HG03108 (cell line): ENCODE data around the gene RPS19.
A peak's percentile ranks its signal among the peaks of the same experiment; 100 is the strongest.

ENCODE experiments used
- ATAC-seq: cut with Tn5 transposase; IDR thresholded peaks from one replicate; pipeline ENCODE4 v1.9.1; 2021; ENCODE audit warnings: moderate library complexity; ENCODE audit not compliant: unreplicated experiment

The RPS19 gene

DNA sequence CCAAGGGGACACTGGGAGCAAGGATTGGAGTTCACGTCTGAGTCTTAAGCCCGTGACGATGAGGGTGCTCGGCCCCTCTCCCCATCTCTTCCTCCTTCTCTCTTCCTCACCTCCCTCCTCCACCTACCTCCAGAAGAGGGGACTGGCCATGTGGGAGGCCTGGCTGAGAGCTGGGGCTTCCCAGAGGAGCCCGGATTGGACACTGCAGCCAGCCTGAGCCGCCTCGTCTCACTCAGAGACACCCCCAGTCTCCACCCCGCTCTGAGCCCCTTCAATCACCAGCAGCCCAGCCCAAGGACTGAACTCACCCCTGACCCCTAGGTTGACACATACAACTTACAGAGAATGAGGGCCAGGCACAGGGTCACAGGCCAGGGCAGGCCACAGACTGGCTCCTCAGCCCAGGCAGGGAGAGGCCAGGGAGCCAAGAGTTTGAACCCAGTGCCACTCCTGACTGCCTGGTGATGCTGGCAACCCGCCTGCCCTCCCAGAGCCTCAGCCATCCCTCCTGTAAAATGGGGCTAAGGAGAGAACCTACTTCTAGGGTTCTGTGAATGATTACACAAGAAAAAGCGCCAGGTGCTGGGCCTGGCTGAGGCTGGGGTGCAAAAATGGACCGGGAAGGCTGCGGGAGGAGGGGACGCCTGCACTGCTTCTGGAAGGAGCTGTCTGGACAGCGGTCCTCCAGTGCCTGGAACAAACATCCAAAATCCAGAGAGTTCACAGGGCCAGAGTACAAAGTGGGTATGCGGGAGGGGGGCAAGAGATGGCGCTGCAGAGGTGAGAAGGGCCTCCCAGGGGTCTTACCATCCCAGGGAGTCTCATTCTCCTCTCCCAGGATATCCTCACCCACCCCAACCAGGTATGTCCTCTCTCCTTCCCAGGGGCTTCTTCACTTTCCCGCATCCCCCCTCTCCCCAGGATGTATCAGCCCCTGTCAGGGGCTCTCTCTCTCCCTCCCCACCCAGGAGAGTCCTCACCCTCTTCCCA is 18.2 kb downstream of the RPS19 start:
- no peak for ATAC-seq

DNA sequence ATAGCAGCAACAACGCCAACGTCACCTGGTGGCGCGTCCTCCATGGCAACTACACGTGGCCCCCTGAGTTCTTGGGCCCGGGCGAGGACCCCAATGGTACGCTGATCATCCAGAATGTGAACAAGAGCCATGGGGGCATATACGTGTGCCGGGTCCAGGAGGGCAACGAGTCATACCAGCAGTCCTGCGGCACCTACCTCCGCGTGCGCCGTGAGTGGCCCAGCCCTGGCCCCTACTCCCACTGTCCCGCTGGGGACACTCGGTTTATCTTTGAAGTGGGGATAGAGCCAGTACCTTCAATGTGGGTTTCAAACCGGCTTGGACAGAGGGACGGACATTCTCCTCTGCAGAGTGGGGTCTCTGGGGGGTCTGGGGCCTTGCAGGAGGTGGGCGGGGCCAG is 19.0 kb downstream of the RPS19 start:
- no peak for ATAC-seq

DNA sequence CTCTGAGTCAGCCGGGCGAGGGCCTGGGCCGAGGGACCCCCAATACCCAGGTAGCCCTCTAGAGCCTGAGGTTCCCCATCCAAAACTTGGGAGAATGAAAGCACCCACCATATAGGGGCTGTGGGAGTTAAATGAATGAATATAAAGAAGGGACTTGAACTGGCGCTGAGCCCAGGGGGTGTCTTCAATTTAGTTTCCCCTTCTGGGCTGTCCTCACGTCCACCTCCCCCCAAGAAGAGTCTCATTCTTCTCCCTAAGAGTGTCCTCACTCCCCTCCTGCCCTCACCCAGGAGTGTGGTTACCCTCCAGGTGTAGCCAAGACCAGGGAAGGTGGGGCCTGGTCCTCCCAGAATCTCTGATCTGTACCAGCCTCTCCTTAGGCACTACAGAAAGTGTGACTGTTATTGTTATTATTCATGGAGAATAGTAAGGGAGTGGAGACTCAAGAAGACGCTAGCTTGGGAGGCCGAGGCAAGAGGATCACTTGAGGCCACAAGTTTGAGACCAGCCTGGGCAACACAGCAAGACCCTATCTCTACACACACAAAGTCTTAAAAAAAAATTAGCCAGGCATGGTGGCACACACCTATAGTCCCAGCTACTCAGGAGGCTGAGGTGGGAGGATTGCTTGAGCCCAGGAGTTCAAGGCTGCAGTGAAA is 19.7 kb downstream of the RPS19 start:
- no peak for ATAC-seq

DNA sequence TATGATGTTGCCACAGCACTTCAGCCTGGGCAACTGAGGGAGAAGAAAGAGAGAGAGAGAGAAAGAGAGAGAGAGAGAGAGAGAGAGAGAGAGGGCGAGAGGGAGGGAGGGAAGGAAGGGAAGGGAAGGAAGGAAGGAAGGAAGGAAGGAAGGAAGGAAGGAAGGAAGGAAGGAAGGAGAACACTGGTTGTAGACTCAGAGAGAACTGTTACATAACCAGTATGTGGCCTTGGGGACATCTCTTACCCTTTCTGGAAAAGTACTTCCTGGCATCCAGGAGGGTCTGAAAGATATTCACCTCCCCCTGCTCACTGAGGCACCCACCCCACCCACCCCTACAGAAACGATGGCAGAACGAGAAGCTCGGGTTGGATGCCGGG is 20.3 kb downstream of the RPS19 start:
- no peak for ATAC-seq

DNA sequence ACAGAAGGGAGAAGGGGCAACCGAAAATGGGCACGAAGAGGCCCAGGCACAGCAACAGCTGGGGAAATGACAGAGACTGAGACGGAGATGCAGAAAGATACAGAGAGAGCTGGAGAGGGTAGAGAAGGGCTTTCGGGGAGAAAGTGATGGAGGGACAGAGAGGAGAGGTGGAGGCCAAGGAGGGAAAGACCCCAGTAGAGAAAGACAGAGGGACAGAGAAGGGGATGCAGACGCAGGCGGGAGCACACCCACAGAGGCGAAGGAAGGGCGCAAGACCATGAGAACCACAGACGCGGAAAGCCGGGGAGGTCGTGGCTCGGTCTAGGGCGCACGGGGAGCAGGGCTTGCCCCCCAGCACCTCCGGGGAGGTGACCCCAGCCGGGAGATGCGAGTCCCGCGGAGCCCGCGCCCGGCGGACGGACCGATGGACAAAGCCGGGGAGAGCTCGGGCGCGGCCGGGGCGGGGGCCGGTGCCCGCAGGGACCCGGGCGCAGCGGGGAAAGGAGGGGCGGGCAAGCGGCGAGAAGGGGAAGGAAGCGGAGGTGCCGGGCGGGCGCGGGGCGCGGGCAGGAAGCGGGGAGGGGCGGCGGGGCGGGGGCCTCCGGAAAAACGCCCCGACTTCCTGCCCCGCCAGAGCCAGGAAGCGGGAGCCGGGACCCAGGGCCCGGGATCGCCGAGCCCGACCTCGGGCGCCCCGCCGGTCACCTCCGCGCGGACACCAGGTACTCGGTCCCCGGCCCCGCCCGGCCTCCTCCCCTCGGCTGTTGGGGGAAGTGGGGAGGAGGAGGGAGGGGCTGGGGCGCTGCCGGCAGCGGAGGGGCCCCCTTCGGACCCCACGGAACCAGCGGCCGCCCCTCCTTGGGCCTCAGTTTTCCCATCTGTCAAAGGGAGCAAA is 22.8 kb downstream of the RPS19 start, which contains the start of gene ARHGEF1:
Gene ARHGEF1, plus strand, starts transcription at position 617 of the 895 bp plus-strand sequence. CDS start 4,899 bp downstream, outside the sequence.
- ATAC-seq = no peak

DNA sequence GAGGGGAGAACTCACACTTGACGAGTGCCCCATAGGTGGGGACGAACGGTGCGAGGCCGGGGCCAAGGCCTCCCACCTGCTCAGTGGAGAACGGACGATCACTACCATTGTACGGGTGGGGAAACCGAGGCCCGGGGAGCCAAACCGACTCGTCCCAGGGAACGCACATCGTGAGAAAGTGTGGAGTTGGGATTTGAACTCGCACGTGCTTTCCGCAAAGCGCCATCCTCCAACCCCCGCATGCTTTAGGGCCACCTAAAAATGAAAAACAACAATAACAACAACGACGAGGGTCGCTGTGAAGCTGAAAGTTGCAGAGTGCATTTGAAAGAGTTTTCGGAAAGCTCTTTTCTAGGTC is 23.4 kb downstream of the RPS19 start:
- no peak for ATAC-seq

DNA sequence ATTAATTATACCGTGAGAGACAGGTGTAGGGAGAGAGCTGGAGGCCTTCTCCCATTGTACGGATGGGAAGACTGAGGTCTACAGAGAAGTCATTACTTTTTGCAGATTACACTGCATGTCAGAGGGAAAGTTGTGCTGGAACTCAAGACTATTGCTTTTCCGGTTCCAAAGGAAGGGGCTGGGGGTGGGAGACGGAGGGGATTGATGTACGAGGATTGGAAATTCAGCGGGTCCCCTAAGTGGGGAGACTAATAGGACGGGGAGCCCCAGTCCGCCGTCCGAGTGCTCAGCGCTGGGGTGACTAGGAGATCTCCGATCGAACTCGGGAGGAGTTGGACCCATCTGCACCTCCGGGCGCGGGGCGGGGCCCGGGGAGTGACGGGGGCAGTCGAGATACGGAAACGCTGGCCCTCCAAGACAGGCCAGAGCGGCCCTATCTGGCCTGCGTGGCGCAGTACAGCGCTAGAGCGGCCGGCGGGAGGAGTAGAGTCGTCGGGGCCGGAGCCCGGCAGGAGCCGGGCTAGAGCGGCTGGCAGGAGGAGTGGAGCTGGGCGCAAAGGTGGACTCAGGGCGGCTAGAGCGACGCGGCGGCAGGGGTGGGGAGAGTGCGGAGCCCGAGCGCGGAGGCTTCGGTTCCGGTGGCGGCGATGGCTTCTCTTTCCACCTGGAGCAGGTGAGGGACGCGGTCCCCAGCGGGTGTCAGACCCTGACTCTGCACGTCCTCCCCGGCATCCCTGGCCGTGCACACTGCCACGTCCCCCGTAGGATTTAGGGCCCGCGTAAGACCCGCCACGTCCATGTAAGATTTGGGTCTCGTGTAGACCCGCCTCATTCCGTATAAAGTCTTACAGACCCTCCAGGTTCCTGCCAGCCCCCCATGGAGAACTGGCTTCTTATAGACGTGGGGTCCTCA is 24.0 kb downstream of the RPS19 start:
- peak; percentile 62 for ATAC-seq

DNA sequence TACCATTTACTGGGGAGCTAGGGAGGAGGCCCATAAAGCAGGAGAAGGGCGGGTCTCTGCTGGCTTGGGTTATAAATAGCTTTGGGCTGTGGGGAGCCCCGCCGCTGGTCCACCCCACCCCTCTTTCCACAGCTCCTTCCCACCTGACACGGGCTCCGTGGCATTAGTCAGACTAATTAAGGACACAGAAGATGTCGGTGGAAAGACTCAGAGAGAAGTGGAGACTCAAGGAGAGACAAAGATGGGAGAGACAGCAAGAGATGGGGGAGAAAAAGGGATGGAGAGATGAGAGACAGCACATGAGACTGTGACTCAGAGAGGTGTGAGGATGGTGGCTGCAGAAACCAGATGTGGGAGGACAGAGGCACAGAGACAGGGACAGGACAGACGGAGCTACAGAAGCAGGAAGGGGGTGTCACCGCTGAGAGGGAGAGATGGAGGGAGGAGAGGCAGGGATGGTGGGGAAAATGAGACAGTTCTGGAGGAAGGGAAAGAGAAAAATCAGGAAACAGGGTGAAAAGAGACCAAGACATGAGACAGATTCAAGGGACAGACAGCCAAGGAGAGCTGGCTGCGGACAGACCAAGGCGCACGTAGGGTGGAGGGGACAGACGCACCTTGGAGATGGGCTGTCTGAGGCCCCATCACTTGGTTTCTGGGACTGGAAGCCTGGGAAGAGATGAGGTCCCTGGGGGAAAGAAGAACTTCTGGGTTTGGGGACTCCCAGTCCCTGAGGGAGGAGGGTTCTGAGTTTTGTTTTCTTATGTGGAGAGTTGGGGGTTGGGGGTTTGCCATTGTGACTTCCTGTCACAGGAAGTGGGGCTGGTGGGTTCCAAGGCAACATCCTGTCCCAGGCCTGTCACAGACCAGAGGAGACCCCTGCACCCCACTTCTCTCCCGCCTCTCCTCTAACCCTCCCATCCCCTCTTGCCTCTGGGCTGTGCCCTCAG is 27.0 kb downstream of the RPS19 start:
- no peak for ATAC-seq

DNA sequence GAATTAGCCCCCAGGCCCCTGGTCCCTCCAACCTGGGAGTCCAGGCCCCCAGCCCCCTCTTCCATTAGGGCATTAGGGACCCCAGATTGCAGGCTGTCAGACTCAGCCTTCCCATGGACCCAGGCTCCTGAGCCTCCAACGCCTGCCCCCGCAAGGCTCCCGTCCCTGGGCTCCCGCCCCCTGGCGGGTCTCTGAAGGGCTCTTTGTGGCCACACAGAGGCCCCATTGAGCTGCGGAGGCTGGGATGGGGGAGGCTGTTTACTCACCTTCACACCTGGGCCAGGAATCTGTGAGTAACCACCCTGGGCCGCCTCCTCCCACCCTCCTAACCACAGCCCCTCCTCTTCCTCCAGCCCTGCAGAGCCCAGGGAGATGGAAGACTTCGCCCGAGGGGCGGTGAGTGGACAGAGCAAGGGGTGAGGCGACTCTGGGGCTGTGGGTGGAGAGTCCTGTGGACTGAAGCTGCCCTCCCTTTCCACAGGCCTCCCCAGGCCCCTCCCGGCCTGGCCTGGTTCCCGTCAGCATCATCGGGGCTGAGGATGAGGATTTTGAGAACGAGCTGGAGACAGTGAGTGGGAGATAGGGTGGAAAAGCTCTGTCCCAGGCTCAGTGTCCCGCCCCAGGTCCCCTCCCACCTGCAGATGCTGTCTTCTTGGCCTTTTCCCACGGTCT is 27.8 kb downstream of the RPS19 start:
- ATAC-seq = no peak

DNA sequence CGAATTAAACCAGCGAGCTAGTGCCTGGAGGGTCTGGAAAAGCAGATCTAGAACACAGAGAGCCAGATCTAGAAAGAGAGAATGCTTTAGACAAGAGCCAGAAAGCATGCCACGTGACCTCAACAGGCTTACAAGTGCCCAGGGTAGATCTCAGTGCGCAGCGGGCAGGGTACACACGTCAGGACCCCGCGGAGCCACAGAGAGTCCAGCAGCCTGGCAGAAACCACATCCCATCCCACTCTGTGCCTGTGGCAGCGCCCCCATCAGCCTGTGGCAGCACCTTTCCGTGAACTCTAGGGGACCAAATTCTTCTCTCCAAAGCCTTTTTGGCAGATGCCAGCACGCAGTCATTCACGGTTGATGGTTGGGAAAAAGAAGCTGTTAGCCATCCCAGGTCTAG is 28.9 kb downstream of the RPS19 start:
- ATAC-seq = no peak

DNA sequence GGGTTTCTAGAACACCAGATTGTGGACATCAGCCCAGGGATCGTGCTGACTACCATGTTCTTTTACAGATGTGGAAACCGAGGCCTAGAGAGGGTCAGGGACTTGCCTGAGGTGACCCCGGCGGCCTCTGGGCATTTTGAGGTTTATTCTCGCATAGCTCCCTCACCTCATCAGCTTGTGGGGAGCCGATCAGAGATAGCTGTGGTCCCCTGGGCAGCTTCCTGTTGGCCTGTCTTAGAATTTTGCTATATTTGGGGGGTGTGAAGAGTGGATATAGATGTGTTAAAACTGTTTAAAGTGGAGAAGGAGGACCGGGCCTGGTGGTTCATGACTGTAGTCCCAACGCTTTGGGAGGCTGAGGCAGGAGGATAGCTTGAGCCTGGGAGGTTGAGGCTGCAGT is 29.8 kb downstream of the RPS19 start:
- ATAC-seq = no peak

DNA sequence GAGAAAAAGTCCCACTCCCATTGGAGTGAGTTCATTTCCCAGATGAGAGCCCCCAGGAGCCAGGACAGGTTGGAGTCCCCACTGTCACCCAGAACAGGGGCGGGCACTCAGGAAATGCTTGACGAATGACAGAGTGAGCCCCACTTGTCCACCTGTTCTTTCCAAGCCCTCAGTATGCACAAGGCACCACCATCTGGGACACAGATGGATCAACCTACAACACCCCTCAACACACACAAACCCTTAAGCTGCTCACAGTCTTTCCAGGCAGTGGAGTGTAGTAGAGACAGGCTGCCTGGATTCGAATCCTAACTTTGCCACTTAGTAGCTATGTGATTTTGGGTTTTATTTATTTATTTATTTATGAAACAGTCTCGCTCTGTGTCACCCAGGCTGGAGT is 30.9 kb downstream of the RPS19 start:
- ATAC-seq = no peak

DNA sequence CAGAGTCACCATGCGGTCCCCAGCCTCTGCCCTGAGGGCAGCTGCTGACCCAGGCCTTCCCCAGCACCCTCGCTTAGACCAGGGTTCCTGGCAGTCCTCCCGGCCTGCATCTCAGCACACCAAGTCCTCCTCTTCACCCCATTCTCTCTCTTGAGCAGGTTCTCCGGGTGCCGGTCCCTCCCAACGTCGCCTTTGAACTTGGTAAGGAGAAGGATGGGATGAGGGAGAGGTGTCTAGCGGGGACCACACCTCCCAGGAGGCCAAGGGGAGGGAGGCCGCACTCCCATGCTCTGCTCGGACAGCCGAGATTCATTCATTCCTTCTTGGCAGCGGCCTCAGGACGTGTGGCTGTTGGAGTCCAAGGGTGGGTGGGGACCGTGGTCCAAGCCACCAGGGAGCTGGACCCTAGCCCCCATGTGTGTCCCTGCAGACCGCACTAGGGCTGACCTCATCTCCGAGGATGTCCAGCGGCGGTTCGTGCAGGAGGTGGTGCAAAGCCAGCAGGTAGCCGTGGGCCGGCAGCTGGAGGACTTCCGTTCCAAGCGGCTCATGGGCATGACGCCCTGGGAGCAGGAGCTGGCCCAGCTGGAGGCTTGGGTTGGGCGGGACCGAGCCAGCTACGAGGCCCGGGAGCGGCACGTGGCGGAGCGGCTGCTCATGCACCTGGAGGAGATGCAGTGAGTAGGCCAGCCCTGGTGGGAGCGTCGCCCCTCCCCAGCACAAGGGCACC is 32.3 kb downstream of the RPS19 start:
- ATAC-seq = no peak

DNA sequence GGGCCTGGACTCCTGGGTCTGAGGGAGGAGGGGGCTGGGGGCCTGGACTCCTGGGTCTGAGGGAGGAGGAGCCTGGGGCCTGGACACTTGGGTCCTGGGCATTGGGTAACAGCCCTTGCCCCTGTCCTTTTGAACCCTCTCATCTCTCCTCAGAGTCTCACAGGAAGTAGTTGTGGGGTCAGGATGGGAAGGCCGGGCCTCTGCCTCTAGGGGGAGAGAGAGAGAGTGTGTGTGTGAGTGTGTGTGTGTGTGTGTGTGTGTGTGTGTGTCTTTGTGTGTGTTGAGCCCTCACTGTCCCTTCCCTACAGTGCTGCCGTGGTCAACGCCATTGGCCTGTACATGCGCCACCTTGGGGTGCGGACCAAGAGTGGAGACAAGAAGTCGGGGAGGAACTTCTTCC is 33.8 kb downstream of the RPS19 start:
- ATAC-seq = no peak

DNA sequence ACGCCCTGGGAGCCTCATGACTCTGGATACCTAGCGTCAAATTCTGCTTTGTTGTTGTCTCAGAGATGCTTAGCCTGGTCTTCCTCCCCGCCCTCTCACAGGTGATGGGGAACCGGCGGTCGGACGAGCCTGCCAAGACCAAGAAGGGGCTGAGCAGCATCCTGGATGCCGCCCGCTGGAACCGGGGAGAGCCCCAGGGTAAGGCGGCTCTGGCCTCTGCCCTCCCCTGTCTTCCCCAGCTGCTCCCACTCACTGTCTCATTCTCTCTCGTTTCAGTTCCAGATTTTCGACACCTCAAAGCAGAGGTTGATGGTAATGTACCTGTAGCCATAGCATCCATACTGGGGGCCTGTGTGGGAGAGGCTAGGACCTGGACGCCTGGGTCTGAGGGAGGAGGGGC is 34.3 kb downstream of the RPS19 start:
- no peak for ATAC-seq

DNA sequence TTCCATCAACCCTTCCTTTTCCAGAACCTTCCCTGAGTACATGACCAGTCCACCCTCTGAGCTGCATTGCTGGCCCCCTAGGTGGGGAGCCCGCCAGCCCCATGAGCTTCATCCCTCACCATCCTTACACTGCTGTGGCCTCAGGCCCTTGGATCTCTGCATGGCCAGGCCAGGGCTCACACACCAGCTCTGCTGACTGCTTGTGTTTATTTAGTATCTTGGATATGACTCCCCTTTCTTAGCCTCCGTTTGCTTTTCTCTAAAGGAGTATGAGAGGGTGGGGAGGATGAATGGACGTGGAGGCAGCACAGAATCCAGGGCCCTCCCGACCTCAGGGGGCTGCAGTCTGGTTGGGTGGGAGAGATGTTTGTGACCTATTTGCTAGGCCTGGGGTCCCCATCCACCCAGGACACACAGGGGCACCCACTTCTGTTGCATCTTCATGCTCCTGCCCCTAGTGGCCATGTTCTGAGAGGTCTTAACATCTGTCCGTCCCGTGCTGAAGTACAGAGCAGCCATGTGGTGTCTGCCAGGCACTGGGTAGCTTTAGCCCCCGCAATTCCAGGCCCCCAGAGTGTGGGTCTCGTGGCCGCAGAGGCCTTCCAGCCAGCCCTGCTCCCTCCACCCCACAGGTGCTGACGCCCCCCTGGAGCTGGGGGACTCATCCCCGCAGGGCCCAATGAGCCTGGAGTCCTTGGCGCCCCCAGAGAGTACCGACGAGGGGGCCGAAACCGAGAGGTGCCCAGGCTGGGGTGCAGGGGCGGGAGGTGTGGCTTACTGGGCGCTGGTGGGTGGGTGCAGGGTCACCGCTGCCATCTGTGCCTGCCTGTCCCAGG is 35.9 kb downstream of the RPS19 start:
- no peak for ATAC-seq

DNA sequence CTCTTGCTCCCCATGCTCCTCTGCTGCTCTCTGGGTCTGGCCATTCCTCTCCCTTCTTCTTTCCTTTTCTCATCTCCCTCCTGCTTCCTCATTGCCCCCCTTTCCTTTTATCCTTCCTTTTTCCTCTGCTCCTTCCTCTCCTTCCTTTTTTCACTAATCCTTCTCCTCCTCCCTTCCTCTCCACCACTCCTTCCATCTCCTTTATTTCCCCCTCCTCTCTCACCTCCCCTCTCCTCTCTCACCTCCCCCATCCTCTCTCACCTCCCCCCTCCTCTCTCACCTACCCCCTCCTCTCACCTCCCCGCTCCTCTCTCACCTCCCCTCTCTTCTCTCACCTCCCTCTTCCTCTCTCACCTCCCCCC is 36.5 kb downstream of the RPS19 start:
- no peak for ATAC-seq
